HG03159 (cell line): ENCODE measurements around the gene SLC12A4.
"Not testable (repeated sequence)": the region's sequence is repeated elsewhere in the genome, so short reads cannot be mapped to it uniquely, and the experiment has no call there.

Experiments
- ATAC-seq: cut with Tn5 transposase; IDR thresholded peaks from one replicate; pipeline ENCODE4 v1.9.1; 2021; ENCODE audit warnings: mild to moderate bottlenecking, moderate library complexity; ENCODE audit not compliant: unreplicated experiment

Gene SLC12A4

GRCh38 chr16:67942510-67943255 is 25.8 kb downstream of the SLC12A4 start:
- no peak for ATAC-seq

- no peak for ATAC-seq
Observed at GRCh38 chr16:67942200-67942509, 26.3 kb downstream of the SLC12A4 start.

- ATAC-seq: no peak
Observed at GRCh38 chr16:67941469-67942199, 26.8 kb downstream of the SLC12A4 start.

GRCh38 chr16:67940446-67941089 is 27.9 kb downstream of the SLC12A4 start:
- ATAC-seq: no peak

- ATAC-seq: no peak
Observed at GRCh38 chr16:67939507-67940445, 28.7 kb downstream of the SLC12A4 start.

- ATAC-seq: not testable (repeated sequence)
Observed at GRCh38 chr16:67937713-67938112, 30.7 kb downstream of the SLC12A4 start.

GRCh38 chr16:67936880-67937605 is 31.4 kb downstream of the SLC12A4 start:
- ATAC-seq: no peak

- peak; percentile 53 for ATAC-seq
Observed at GRCh38 chr16:67936124-67936879, 32.1 kb downstream of the SLC12A4 start, which contains the start of gene PSMB10. PSMB10 (minus strand) TSS chr16:67936850; CDS start chr16:67936749, 101 bp downstream.

- ATAC-seq: peak; percentile 85
Observed at GRCh38 chr16:67935402-67936123, 32.9 kb downstream of the SLC12A4 start.

- no peak for ATAC-seq
Observed at GRCh38 chr16:67935101-67935401, 33.4 kb downstream of the SLC12A4 start.

- ATAC-seq: no peak
Observed at GRCh38 chr16:67934306-67935100, 33.9 kb downstream of the SLC12A4 start.

GRCh38 chr16:67933805-67934204 is 34.6 kb downstream of the SLC12A4 start:
- no peak for ATAC-seq

- no peak for ATAC-seq
Observed at GRCh38 chr16:67932462-67932840, 36.0 kb downstream of the SLC12A4 start.

- ATAC-seq: no peak
Observed at GRCh38 chr16:67931712-67932461, 36.5 kb downstream of the SLC12A4 start, which contains the start of gene CTRL. CTRL (minus strand) TSS chr16:67931862; CDS start chr16:67931852, 10 bp downstream.

GRCh38 chr16:67930678-67931211 is 37.7 kb downstream of the SLC12A4 start:
- no peak for ATAC-seq

GRCh38 chr16:67930191-67930590 is 38.2 kb downstream of the SLC12A4 start:
- no peak for ATAC-seq
